ENCODE results near the gene LAG3.
A peak's percentile ranks its signal among the peaks of the same experiment; 100 is the strongest.

Gene LAG3

DNA sequence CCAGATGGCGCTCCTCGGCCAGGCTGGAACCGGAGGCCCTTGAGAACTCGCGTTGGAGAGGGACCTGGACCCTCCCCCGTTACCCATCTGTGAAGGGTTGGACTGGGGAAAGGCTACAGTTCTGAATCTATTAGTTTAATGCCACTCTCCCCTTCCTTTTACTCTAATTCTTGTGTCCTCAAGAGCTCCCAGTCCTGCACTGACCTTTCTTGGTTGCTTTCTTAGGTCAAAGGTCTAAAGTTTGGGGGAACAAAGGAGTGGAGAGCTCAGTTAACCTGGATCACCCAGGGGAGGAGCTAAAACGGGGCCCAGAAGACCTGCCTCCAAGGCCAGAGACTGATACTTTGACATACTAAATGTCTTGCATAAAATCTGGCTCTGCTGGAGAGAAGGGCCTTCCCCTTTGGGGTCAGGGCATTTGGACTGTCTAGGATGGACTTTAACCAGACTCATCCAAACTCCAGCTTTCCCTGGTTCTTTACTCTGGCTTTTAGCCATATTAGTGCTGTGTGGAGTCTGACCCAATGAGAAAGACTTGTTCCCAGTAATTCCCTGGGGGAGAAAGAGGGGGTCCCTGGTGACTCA, 18.5 kb upstream of the LAG3 start:
- DNase-seq, result no peak

DNA sequence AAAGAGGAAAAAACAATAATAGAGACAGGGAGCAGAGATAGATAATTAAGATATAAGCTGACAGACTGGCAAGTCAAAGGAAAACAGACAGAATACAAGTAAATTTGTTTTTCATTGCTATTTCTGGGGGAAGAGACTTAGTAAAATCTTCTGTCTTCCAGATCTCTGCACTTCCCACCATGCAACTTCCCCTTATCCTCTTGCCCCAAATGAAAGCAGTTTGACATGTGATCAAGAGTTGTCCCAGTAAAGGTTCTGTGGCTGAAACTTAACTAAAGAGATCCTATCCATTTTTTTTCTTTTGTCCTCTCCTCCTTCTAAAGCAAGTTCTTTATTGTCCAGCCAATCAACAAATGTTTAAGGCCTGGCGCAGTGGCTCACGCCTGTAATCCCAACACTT, 17.9 kb upstream of the LAG3 start:
- DNase-seq, result no peak

DNA sequence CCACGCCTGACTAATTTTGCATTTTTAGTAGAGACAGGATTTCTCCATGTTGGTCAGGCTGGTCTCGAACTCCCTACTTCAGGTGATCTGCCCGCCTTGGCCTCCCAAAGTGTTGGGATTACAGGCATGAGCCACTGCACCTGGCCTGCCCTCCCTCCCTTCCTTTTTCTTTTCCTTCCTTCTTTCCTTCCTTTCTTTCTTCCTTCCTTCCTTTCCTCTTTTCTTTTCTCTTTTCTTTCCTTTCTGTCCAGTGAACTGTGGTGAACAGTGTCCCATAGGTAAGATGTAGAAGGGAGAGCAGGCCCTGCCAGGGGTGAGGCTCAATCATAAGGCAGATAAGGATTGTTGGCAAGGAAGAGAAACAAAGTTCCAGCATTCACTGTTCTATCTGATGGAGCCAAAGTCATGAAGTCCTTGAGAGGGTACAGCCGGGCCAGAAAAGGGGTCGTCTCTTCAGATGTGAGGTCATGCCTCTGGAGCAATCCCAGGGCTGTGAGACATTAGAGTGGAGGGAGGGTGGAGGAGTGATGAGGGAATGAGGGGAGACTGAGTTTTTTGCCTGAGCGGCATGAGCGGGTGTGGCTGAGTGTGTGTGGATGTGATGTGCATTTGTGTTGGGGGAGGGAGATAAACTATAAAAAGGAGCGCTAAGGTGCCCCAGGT, 15.2 kb upstream of the LAG3 start:
- no peak for DNase-seq

DNA sequence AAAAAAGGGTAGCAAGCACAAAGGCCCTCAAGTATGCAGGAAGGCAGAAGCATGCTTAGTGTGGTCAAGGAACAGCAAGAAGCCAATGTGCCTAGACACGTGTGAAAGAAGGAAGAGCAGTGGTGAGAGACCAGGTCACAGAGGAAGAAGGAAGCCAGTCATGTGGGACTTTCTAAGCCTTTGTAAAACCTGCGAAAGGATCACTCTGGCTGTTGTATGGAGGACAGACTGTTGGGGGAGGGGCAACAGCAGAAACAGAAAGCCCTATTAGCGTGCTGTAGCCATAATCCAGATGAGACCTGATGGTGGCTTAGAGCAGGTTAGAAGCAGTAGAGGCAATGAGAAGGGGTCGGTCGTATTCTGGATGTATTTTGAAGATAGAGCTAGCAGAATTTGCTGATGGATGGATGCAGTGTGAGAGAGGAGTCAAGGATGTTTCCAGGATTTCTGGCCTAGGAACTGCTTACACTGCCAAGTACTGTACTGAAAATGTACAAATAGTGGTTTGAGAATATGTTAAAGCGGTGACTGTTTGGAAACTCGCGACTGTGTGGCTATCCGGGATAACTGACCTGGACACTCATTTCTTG, 13.7 kb upstream of the LAG3 start:
- DNase-seq, result no peak

GRCh38 chr12:6759741-6760140, 12.6 kb upstream of the LAG3 start:
- DNase-seq, result no peak

- no peak for DNase-seq
Measured at GRCh38 chr12:6763380-6763779, 8.9 kb upstream of the LAG3 start.

DNA sequence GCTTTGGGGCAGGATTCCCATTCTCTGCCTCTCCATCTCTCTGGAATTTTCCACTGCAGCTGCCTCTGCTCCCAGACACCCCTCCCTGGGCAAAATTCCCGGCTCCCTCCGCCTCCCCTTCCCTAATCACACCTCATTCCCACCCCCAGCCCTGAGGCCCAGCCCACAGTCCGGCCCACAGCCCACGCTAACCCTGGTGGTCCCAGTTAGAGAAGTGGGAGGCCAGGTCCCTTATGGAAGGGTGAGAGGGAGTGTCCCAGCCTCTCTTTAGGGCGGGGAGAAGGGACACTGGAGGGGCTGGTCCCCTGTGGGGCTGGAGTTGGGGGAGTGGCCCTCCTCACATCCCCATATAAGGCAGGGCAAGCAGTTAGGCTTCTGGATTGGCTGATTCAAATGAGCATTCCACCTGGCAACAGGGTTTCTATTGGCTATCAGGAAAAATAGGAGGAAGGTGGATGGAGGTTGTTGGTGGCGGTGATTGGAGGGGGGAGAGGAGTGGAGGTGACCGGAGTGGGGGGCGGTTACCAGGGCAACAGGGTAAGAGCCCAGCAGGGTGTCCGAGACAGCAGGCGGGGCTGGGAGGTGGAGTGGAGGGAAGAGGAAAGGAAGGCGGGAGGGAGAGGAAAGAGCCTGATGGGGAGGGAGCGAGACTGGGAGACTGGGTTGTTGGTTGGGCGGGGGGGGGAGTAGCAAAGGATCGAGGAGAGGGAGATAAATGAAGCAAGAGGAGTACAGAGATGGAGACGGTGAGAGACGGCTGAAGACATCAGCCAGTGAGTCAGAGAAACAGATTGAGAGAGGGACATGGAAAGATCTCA, 8.1 kb upstream of the LAG3 start:
- peak; percentile 78 to 82 for DNase-seq

GRCh38 chr12:6765048-6765633, 7.2 kb upstream of the LAG3 start:
- no peak for DNase-seq

DNA sequence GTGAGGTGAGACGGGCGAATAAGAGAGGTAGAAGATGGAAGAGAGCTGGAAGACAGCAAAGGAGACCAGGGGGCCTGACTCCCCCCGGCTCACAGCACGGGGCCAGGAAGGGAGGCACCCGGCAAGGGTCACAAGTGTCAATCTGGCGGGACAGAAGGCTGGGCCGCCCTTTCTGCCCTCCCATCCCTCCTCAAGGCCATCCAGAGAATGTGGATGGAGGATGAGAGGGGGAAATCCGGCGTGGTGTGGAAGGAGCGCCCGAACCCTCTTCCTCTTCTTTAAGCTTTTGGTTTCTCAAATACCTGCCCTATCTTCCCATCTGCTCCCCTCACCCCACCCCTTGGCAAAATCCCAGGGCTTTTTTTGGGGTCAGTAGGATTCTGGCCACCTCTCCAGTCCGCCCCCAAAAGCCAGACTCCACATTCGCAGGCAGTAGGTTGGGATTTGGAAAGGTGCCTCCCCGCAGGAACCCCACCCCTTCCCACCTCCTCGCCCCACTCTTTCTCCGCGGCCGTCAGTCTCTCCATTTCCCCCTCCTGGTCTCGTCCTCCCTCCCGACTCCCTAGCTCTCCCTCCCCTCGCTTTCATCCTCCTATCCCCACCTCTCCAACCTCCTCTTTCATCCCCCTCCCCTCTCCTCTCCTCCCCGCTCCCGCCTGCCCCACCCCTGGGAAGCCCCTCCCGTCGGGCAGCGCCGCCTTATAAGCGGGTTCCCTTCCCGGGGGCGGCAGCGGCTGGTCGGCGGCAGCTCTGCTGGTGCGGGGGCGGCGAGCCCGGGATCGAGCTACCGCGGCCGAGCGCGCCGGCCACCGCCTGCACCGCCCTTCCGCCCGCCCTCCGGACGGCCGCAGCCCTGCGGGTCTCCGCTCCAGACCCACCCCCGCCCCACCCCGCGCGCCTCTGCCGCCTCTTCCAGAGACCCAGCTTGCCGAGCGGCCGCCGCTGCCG, 6.4 kb upstream of the LAG3 start, which contains the start of gene PTMS:
PTMS (plus strand) TSS at position 730 of the 948 bp plus-strand sequence. CDS start 343 bp downstream, outside the sequence.
- DNase-seq, result peak in 1 of 2 donors; percentile 26

- DNase-seq, result peak; percentile 45 to 48
Measured at GRCh38 chr12:6766651-6767349, 5.5 kb upstream of the LAG3 start.

DNA sequence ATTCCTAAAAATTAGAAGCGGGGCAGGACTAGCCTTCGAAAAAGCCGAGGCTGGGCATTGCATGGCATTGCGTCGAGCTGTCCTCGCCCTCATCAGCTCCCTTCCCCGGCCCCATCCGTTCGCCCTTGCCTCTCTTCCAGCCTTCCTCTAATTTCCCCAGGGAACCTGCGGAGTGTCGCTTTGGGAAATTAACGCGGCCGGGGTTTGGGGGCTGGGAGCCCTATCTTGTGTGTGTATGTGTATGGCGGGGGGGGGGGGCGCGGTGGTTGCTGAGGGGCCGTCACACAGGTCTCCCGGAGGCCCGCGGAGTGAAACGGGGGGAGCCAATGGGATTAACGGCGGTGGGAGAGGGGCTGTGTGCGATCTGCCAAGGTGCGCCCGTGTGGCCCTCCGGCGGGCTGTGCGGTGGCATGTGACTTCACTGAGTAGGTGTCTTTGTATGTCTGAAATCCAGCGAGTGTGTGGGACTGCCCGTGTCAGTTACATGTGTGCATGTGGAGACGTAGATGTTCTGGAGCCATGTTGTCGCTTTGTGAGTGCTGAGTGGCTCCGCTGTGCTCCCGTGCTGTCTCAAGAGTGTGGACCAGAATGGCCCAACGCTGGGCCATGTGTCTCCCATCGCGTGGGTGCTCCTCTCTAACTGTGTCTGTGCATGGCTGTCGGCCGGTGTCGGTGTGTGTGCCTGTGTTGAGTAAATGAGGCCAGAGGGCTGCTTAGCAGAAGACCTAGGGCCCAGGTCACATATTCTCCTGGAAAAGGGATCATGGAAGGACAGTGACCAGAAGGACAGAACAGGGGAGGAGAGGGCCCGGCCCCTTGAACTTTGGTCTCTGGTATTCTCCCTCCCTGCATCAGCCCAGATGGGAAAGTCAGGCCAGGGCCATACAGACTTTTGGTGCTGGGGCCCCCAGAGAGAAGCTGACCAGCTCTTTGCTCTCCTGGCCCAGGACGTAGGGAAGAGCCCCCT, 4.7 kb upstream of the LAG3 start:
- DNase-seq, result no peak

- no peak for DNase-seq
Measured at GRCh38 chr12:6768437-6768914, 3.8 kb upstream of the LAG3 start.

- DNase-seq, result no peak
Measured at GRCh38 chr12:6768990-6769389, 3.3 kb upstream of the LAG3 start.

- DNase-seq, result no peak
Measured at GRCh38 chr12:6769666-6770065, 2.7 kb upstream of the LAG3 start.

DNA sequence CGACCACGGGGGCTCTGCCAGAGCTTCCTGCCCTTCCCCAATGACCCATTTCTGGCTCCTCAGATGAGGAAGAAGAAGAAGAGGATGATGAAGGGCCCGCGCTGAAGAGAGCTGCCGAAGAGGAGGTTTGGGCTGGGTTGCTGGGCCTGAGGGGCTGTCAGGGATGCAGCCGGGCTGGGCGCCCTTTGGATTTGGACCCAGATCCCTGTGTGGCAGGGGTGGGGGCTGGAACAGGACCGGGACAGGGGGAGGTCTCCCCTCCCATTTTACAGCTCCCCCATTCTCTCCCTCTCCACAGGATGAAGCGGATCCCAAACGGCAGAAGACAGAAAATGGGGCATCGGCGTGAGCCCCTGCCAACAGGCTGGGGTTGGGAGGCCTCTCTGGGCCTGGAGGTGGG, 2.2 kb upstream of the LAG3 start:
- no peak for DNase-seq

DNA sequence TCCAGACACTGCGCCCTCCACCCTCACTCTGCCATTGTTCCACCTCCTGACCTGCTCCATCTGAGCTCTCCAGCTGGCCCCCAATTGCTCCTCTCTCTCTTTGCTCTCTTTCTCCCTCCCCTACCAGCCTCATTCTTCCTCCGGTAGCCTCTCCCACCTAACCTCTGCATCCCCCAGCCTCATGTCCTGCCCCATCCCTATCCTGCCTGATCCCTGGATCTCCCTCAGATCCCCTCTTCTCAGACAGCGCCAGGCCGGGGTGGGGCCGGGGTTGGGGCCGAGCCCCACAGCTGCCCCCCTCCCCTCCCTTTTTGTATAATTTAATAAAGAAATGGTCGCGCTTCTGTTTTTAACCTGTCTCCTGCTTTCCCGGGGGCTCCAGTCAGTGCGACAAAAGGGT, 1.7 kb upstream of the LAG3 start:
- no peak for DNase-seq

DNA sequence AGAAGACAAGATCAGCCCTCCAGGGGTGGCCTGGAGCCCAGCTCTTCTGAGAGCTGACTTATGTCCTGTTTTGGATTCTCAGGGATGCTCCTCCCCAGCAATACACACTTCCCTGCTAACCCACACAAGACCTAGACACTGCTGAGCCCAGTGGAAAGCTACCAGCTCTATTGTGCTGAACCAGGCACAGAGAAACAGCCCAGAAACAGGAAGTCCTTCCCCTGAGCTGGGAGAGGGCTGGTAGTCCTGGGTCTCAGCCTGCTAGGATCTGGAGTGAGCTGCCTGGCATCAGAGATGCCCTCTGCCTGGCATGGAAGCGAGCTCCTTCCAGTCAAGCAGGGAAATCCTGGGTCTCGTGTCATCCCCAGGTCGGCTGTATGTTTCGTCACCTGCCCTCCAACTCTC, 1.2 kb upstream of the LAG3 start:
- no peak for DNase-seq

DNA sequence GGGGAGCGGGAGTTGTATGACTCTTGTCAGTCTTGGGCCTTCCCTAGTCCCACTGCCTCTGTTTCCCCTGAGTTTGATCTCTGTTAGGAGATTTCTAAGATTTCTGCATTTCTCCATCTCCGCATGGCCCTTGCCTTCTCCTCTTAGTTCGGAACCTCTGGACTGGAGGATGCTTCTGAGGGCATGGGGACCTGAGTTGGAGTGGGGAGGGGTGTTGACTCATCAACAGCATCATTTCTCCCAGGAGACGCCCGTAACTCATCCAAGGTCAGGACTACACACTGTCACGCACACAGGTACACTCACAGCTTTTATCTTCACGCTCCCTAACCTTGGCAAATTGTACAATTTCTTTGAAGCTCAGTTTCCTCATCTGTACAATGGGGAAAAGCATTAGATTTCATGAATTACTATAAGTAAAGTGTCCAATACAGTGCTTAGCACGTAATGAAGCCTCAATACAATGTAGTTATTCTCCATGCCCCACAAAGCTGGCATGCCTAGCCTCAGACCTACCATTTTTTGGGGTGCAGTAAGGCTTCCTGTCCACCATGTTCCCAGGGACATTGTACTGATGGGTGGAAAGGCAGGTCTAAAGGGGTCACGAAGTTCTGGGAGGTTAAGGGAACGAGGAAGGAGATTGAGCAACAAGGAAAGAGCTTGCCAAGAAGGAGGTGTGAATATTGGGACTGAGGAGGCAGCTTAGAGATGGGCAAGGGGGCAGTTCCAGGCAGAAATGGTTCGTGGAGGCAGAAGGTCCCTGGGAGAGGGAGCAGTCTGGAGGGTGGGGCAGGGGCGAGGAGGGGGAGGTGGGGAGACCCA, 600 bp upstream of the LAG3 start:
- no peak for DNase-seq

All from CD4-positive, alpha-beta T cell treated with Interleukin-4 for 1 hour (primary cell).